Measurements from ENCODE around the gene RNH1. TPM values are rescaled to one million over a fixed set of nuclear protein-coding genes. Genes with fewer than 3 reads are reported as not detected.

Gene RNH1
- total RNA-seq, 2 donors from 2014 or later: 185 to 248 TPM

GRCh38 chr11:531919-532526 is 25.0 kb upstream of the RNH1 start:
- no peaks in the 10 kb centered on the region for H3K9me3 ChIP-seq
- peaks cover 25% of the 10 kb centered on the region for H3K36me3 ChIP-seq
- no peaks in the 10 kb centered on the region for H3K27me3 ChIP-seq
- TF ChIP-seq, protein P1, sequence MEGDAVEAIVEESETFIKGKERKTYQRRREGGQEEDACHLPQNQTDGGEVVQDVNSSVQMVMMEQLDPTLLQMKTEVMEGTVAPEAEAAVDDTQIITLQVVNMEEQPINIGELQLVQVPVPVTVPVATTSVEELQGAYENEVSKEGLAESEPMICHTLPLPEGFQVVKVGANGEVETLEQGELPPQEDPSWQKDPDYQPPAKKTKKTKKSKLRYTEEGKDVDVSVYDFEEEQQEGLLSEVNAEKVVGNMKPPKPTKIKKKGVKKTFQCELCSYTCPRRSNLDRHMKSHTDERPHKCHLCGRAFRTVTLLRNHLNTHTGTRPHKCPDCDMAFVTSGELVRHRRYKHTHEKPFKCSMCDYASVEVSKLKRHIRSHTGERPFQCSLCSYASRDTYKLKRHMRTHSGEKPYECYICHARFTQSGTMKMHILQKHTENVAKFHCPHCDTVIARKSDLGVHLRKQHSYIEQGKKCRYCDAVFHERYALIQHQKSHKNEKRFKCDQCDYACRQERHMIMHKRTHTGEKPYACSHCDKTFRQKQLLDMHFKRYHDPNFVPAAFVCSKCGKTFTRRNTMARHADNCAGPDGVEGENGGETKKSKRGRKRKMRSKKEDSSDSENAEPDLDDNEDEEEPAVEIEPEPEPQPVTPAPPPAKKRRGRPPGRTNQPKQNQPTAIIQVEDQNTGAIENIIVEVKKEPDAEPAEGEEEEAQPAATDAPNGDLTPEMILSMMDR (IDR thresholded peaks at IDR 0.05): no peak
- DNase-seq (ENCODE audit: low spot score): no peak
- no peak overlapping the region for H3K27ac ChIP-seq
- no peak overlapping the region for H3K4me3 ChIP-seq
- peaks cover 0 to 31% of the 10 kb centered on the region in 2 donors for H3K4me1 ChIP-seq

DNA sequence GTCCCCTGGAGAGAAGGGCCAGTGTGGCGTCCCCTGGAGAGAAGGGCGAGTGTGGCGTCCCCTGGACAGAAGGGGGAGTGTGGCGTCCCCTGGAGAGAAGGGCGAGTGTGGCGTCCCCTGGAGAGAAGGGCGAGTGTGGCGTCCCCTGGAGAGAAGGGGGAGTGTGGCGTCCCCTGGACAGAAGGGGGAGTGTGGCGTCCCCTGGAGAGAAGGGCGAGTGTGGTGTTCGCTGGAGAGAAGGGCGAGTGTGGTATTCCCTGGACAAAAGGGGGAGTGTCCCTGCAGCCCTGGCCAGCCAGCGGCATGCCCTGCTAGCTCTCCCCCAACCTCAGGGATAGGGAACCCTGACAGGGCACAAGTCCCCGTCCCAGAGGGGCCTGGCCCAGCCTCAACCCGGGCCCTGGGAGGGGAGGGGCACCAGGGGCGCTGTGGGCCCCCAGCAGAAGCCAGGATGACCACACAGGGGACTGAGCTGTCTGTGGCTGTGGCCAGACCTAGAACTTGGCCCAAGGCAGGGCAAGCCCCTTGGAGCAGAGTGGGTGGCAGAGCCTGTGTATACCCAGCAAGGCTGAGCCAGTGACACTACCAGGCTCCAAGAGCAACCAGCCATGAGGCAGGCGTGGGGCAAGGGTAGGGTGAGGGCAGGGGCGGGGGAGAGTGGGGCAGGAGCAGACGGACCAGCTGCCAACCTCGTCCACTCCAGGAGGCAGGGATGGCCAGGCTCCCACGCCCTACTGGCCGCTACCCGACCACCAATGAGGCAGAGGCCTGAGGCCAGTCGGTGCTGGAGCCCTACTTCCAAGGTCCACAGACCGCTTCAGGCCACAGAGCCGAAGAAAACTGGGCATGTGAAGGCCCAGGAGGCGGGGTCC is 24.2 kb upstream of the RNH1 start:
- Histone ChIP-seq H3K4me3 (no peak overlapping the region), H3K36me3 (peaks cover 25% of the 10 kb centered on the region), H3K27me3 (no peaks in the 10 kb centered on the region), H3K9me3 (no peaks in the 10 kb centered on the region), H3K4me1 (peaks cover 0 to 23% of the 10 kb centered on the region in 2 donors), H3K27ac (no peak overlapping the region)
- TF ChIP-seq, protein P1 (IDR thresholded peaks at IDR 0.05): no peak
- DNase-seq (ENCODE audit: low spot score): no peak

DNA sequence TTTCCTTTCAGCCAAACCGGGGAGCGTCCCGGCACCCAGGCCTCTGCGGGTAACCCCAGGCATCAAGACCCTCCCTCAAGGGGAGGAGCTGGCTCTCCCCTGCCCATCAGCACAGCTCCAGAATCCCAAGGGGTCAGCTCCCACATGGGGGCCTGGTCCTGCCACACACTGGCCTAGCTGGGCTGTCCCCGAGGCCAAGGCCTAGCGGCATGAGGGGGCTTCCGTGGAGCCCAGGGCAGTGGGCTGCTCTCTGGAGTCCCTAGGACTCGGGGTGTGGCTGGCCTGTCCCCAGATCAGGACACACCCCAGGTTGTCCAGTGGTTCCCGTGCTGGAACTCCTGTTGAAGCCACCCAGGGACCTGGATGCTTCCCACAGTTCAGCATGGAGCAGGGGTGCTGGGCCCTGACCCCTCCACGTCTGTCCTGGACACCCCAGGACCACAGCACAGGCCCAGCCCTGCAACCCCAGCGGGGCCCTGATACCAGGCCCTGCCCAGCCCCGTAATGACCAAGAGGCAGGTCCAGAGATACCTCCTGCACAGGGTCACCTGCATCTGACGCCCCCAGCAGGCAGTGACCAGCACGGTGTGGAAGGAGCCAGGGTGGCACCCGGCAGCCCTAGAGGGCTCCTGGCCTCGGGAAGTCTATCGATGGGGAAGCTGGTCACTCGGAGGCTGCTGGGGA is 22.8 kb upstream of the RNH1 start:
- H3K4me1 ChIP-seq: peaks cover 0 to 19% of the 10 kb centered on the region in 2 donors
- no peak overlapping the region for H3K27ac ChIP-seq
- H3K27me3 ChIP-seq: no peaks in the 10 kb centered on the region
- DNase-seq (ENCODE audit: low spot score): no peak
- H3K9me3 ChIP-seq: no peaks in the 10 kb centered on the region
- peaks cover 25% of the 10 kb centered on the region for H3K36me3 ChIP-seq
- TF ChIP-seq, protein P1 (IDR thresholded peaks at IDR 0.05): no peak
- H3K4me3 ChIP-seq: no peak overlapping the region

- no peaks in the 10 kb centered on the region for H3K27me3 ChIP-seq
- H3K9me3 ChIP-seq: no peaks in the 10 kb centered on the region
- TF ChIP-seq, protein P1 (IDR thresholded peaks at IDR 0.05): no peak
- peaks cover 0 to 12% of the 10 kb centered on the region in 2 donors for H3K4me1 ChIP-seq
- no peak overlapping the region for H3K27ac ChIP-seq
- DNase-seq (ENCODE audit: low spot score): no peak
- peaks cover 25% of the 10 kb centered on the region for H3K36me3 ChIP-seq
- no peak overlapping the region for H3K4me3 ChIP-seq
These were observed 22.0 kb upstream of the RNH1 start for GRCh38 chr11:528815-529727.

- no peaks in the 10 kb centered on the region for H3K27me3 ChIP-seq
- TF ChIP-seq, protein P1 (IDR thresholded peaks at IDR 0.05): no peak
- no peak for DNase-seq (ENCODE audit: low spot score)
- H3K4me1 ChIP-seq: peaks cover 0 to 4% of the 10 kb centered on the region in 2 donors
- H3K27ac ChIP-seq: no peak overlapping the region
- no peak overlapping the region for H3K4me3 ChIP-seq
- no peaks in the 10 kb centered on the region for H3K9me3 ChIP-seq
- peaks cover 19% of the 10 kb centered on the region for H3K36me3 ChIP-seq
These were observed 21.2 kb upstream of the RNH1 start for GRCh38 chr11:528166-528814.

Data from right atrium auricular region (tissue), 2 donors.